HepG2 (cell line): Measurements from ENCODE around the gene CDC34. TPM values are rescaled to one million over a fixed set of nuclear protein-coding genes. Genes with fewer than 3 reads are reported as not detected.

Experiments
- ATF3 ChIP-seq: sonication (generic); formaldehyde crosslinking; IDR thresholded peaks from 2 replicates; pipeline ENCODE4 v1.4.0; 2020; ENCODE audit warnings: missing genetic modification reagents
- ATF5 ChIP-seq: sonication (generic); formaldehyde crosslinking; IDR thresholded peaks from 2 replicates; pipeline ENCODE4 v1.4.0; 2020; ENCODE audit warnings: mild to moderate bottlenecking, low read depth, missing genetic modification reagents
- IKZF1 ChIP-seq: fragments of 450-650 bp; IDR thresholded peaks from 2 replicates; pipeline ENCODE4 v1.7.1; 2016
- MED13 ChIP-seq: sonication (generic); formaldehyde crosslinking; IDR thresholded peaks from 2 replicates; pipeline ENCODE4 v1.5.0; 2020; ENCODE audit warnings: missing genetic modification reagents
- RFX1 ChIP-seq: fragments of 450-650 bp; IDR thresholded peaks from 2 replicates; pipeline ENCODE4 v1.6.1; 2017
- SKIL ChIP-seq: sonication (generic); formaldehyde crosslinking; IDR thresholded peaks from 2 replicates; pipeline ENCODE4 v1.8.0; 2022; ENCODE audit warnings: missing genetic modification reagents, mild to moderate bottlenecking, moderate library complexity, borderline replicate concordance
- SNAPC5 ChIP-seq: sonication (generic); formaldehyde crosslinking; IDR thresholded peaks from 2 replicates; pipeline ENCODE4 v1.8.1; 2023; ENCODE audit warnings: mild to moderate bottlenecking, missing genetic modification reagents, borderline replicate concordance
- SRSF9 ChIP-seq: fragments of 200-400 bp; formaldehyde crosslinking; IDR thresholded peaks from 2 replicates; pipeline ENCODE4 v1.6.1; 2018; ENCODE audit warnings: borderline replicate concordance, mild to moderate bottlenecking, low read depth, low read length; ENCODE audit not compliant: insufficient read depth, poor library complexity, severe bottlenecking
- TBP ChIP-seq: sonication (generic); formaldehyde crosslinking; IDR thresholded peaks from 2 replicates; pipeline ENCODE4 v1.5.0; 2020; ENCODE audit warnings: missing genetic modification reagents
- ZNF17 ChIP-seq: sonication (generic); formaldehyde crosslinking; IDR thresholded peaks from 2 replicates; pipeline ENCODE4 v1.5.0; 2020; ENCODE audit warnings: mild to moderate bottlenecking, missing genetic modification reagents
- ZNF484 ChIP-seq: sonication (generic); formaldehyde crosslinking; IDR thresholded peaks from 2 replicates; pipeline ENCODE4 v1.5.1; 2020; ENCODE audit warnings: mild to moderate bottlenecking, low read depth, missing genetic modification reagents, borderline replicate concordance
- ZNF501 ChIP-seq: sonication (generic); formaldehyde crosslinking; IDR thresholded peaks from 2 replicates; pipeline ENCODE4 v1.5.1; 2020; ENCODE audit warnings: mild to moderate bottlenecking, moderate library complexity, missing genetic modification reagents
- ZNF652 ChIP-seq: IDR thresholded peaks from 2 replicates; pipeline ENCODE4 v1.6.1; 2016; ENCODE audit warnings: low read depth, borderline replicate concordance
- ZNF891 ChIP-seq: sonication (generic); formaldehyde crosslinking; IDR thresholded peaks from 2 replicates; pipeline ENCODE4 v1.5.0; 2020; ENCODE audit warnings: mild to moderate bottlenecking, missing genetic modification reagents
- polyA plus RNA-seq, 8 experiments: library from polyadenylated mRNA; depleted of rRNA in 3 of 8; stranded (reverse) in 7 of 8; unstranded in 1 of 8; fragments of >200 nt; fragmentation: Illumina TruSeq in 4 of 8; extraction: Trizol in 4 of 8; gene quantifications; 2 replicates each; pipeline versions ENCODE4 v1.2.1 to v1.2.3, GENCODE V29; 2011 to 2016; ENCODE audit warnings: low read depth in 4 of 8, missing spikeins in 1 of 8, mixed read lengths in 1 of 8; ENCODE audit not compliant: insufficient read depth in 1 of 8
- total RNA-seq, 5 experiments: library from RNA; depleted of rRNA; stranded (reverse); fragments of >200 nt; fragmentation: Illumina TruSeq; extraction: Trizol; gene quantifications; 2 replicates each; pipeline ENCODE4 v1.2.3, GENCODE V29; 2016; ENCODE audit warnings: low read depth in 1 of 5
- TF ChIP-seq, protein P1 (sequence below): sonication (generic); formaldehyde crosslinking; IDR thresholded peaks from 2 replicates; pipeline ENCODE4 v1.5.1; 2020; ENCODE audit warnings: mild to moderate bottlenecking, missing genetic modification reagents, borderline replicate concordance
- TF ChIP-seq, protein P2 (sequence below): sonication (generic); formaldehyde crosslinking; IDR thresholded peaks from 2 replicates; pipeline ENCODE4 v1.8.1; 2023; ENCODE audit warnings: mild to moderate bottlenecking, inconsistent platforms, moderate library complexity, missing genetic modification reagents, borderline replicate concordance
- TF ChIP-seq, protein P3 (sequence below): IDR thresholded peaks from 2 replicates; pipeline ENCODE4 v1.6.1; 2016; ENCODE audit warnings: missing genetic modification reagents, missing compliant biosample characterization
- TF ChIP-seq, protein P4 (sequence below): IDR thresholded peaks from 2 replicates; pipeline ENCODE4 v1.6.1; 2016; ENCODE audit warnings: mild to moderate bottlenecking, missing biosample characterization, missing genetic modification reagents

The CDC34 gene
- total and polyA plus RNA-seq, 2 of the 13 experiments (the other 11 are each of a cell fraction or from before 2014, with no cell fraction given) = 138 to 150 TPM

DNA sequence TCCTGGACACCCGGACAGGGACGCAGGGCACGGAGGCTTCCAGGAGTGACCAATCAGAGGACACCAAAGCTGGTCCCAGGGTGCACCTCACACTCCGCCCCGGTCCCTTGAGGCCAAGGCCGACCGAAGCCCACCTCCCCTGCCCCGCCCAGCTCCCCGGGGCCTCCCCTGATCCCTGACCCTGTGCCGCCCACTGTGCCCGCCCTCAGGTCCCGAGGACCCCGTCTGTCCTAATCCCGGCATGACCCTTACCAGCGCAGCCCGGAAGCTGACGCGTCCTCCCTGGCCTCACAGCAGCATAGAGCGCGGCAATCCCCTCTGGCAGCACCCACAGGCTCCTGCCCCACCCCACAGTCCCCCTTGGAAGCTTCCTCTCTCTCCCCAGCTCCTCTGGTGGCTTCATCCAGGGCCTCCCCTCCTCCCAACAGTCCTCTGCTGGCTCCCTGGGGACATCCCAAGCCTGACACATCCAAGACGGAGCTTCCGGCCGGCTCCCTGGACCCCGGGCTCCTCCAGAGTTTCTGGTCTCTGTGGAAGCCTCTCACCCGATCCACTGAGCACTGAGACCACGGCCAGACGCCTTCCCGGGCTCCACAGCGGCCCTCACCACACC, 7.4 kb upstream of the CDC34 start (continued):
- TF ChIP-seq, protein P1, sequence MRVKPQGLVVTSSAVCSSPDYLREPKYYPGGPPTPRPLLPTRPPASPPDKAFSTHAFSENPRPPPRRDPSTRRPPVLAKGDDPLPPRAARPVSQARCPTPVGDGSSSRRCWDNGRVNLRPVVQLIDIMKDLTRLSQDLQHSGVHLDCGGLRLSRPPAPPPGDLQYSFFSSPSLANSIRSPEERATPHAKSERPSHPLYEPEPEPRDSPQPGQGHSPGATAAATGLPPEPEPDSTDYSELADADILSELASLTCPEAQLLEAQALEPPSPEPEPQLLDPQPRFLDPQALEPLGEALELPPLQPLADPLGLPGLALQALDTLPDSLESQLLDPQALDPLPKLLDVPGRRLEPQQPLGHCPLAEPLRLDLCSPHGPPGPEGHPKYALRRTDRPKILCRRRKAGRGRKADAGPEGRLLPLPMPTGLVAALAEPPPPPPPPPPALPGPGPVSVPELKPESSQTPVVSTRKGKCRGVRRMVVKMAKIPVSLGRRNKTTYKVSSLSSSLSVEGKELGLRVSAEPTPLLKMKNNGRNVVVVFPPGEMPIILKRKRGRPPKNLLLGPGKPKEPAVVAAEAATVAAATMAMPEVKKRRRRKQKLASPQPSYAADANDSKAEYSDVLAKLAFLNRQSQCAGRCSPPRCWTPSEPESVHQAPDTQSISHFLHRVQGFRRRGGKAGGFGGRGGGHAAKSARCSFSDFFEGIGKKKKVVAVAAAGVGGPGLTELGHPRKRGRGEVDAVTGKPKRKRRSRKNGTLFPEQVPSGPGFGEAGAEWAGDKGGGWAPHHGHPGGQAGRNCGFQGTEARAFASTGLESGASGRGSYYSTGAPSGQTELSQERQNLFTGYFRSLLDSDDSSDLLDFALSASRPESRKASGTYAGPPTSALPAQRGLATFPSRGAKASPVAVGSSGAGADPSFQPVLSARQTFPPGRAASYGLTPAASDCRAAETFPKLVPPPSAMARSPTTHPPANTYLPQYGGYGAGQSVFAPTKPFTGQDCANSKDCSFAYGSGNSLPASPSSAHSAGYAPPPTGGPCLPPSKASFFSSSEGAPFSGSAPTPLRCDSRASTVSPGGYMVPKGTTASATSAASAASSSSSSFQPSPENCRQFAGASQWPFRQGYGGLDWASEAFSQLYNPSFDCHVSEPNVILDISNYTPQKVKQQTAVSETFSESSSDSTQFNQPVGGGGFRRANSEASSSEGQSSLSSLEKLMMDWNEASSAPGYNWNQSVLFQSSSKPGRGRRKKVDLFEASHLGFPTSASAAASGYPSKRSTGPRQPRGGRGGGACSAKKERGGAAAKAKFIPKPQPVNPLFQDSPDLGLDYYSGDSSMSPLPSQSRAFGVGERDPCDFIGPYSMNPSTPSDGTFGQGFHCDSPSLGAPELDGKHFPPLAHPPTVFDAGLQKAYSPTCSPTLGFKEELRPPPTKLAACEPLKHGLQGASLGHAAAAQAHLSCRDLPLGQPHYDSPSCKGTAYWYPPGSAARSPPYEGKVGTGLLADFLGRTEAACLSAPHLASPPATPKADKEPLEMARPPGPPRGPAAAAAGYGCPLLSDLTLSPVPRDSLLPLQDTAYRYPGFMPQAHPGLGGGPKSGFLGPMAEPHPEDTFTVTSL (CRISPR knock-in tag) = no peak
- TF ChIP-seq ZNF17 (CRISPR knock-in tag) (no peak), ZNF501 (CRISPR knock-in tag) (peak; percentile 64; the same call in 1 of the 2 replicates), ATF5 (CRISPR knock-in tag) (no peak), RFX1 (no peak), IKZF1 (no peak), SNAPC5 (CRISPR knock-in tag) (no peak), SKIL (CRISPR knock-in tag) (peak; percentile 92), TBP (CRISPR knock-in tag) (no peak), MED13 (CRISPR knock-in tag) (peak; percentile 90; the same call in 1 of the 2 replicates), ATF3 (CRISPR knock-in tag) (0 out of 2 replicates have a peak, but pooled peaks have one; percentile 16), ZNF891 (CRISPR knock-in tag) (no peak), ZNF484 (CRISPR knock-in tag) (no peak), ZNF652 (CRISPR knock-in tag) (no peak), SRSF9 (no peak)
- TF ChIP-seq, protein P2, sequence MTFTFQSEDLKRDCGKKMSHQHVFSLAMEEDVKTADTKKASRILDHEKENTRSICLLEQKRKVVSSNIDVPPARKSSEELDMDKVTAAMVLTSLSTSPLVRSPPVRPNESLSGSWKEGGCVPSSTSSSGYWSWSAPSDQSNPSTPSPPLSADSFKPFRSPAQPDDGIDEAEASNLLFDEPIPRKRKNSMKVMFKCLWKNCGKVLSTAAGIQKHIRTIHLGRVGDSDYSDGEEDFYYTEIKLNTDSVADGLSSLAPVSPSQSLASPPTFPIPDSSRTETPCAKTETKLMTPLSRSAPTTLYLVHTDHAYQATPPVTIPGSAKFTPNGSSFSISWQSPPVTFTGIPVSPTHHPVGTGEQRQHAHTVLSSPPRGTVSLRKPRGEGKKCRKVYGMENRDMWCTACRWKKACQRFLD (CRISPR knock-in tag) = no peak
- TF ChIP-seq, protein P3, sequence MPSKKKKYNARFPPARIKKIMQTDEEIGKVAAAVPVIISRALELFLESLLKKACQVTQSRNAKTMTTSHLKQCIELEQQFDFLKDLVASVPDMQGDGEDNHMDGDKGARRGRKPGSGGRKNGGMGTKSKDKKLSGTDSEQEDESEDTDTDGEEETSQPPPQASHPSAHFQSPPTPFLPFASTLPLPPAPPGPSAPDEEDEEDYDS (CRISPR knock-in tag) = peak; percentile 59
- TF ChIP-seq, protein P4, sequence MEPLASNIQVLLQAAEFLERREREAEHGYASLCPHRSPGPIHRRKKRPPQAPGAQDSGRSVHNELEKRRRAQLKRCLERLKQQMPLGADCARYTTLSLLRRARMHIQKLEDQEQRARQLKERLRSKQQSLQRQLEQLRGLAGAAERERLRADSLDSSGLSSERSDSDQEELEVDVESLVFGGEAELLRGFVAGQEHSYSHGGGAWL (CRISPR knock-in tag) = no peak; the same call in 1 of the 2 replicates
